Renal cortex interstitium (tissue), 11 donors: Measurements from ENCODE around the gene BANP. TPM values are rescaled to one million over a fixed set of nuclear protein-coding genes. Genes with fewer than 3 reads are reported as not detected.
"Not testable (repeated sequence)": the region's sequence is repeated elsewhere in the genome, so short reads cannot be mapped to it uniquely, and the experiment has no call there.

Experiments
- DNase-seq, 11 donors: peaks; one replicate each; pipeline ENCODE4 v3.0.0-alpha.2; 2013; ENCODE audit warnings: low read depth in 9 of 11, low spot score in 4 of 11; ENCODE audit errors: extremely low read depth in 1 of 11
- polyA plus RNA-seq, 3 donors: library from polyadenylated mRNA; unstranded; fragments of 120-200 nt; gene quantifications; one replicate each; pipeline ENCODE4 v1.2.1, GENCODE V29; 2013; ENCODE audit not compliant: insufficient read length in 3 of 3

BANP gene
- polyA plus RNA-seq, 3 donors, result 21.1 to 29.2 (median 28.6) TPM

- no peak for DNase-seq
These were observed 7.4 kb downstream of the BANP start for GRCh38 chr16:87958632-87959031.

GRCh38 chr16:87959391-87959990 is 8.3 kb downstream of the BANP start:
- no peak for DNase-seq

GRCh38 chr16:87960296-87960695 is 9.1 kb downstream of the BANP start:
- DNase-seq, result no peak

- DNase-seq, result no peak
These were observed 9.6 kb downstream of the BANP start for GRCh38 chr16:87960852-87961251.

- no peak for DNase-seq
These were observed 10.4 kb downstream of the BANP start for GRCh38 chr16:87961623-87962022.

- no peak for DNase-seq
These were observed 12.2 kb downstream of the BANP start for GRCh38 chr16:87963400-87963799.

- no peak for DNase-seq
These were observed 12.9 kb downstream of the BANP start for GRCh38 chr16:87964049-87964659.

GRCh38 chr16:87965417-87965816 is 14.2 kb downstream of the BANP start:
- no peak for DNase-seq

GRCh38 chr16:87966064-87966645 is 14.9 kb downstream of the BANP start:
- no peak for DNase-seq

GRCh38 chr16:87966685-87967185 is 15.5 kb downstream of the BANP start:
- DNase-seq, result no peak

GRCh38 chr16:87968541-87968940 is 17.3 kb downstream of the BANP start:
- DNase-seq, result no peak

- no peak for DNase-seq
These were observed 19.0 kb downstream of the BANP start for GRCh38 chr16:87970186-87970585.

- no peak for DNase-seq
These were observed 20.7 kb downstream of the BANP start for GRCh38 chr16:87971933-87972332.

GRCh38 chr16:87973717-87974116 is 22.5 kb downstream of the BANP start:
- no peak for DNase-seq

GRCh38 chr16:87974178-87974577 is 22.9 kb downstream of the BANP start:
- DNase-seq, result no peak

- DNase-seq, result no peak
These were observed 25.4 kb downstream of the BANP start for GRCh38 chr16:87976665-87977064.

- DNase-seq, result no peak
These were observed 26.9 kb downstream of the BANP start for GRCh38 chr16:87978127-87978526.

GRCh38 chr16:87979352-87979751 is 28.1 kb downstream of the BANP start:
- DNase-seq, result no peak

GRCh38 chr16:87979911-87980630 is 28.8 kb downstream of the BANP start:
- not testable (repeated sequence) for DNase-seq

- DNase-seq, result not testable (repeated sequence)
These were observed 30.1 kb downstream of the BANP start for GRCh38 chr16:87981376-87981775.
